HepG2 (cell line): ENCODE measurements around the gene RSBN1.
"Not testable (repeated sequence)": the region's sequence is repeated elsewhere in the genome, so short reads cannot be mapped to it uniquely, and the experiment has no call there.

Experiments
- BCL6 ChIP-seq: IDR thresholded peaks from 2 replicates; pipeline ENCODE4 v1.6.1; 2016; ENCODE audit warnings: missing genetic modification reagents, missing compliant biosample characterization
- ETV6 ChIP-seq: sonication (generic); formaldehyde crosslinking; conservative IDR thresholded peaks from 2 replicates; pipeline ENCODE4 v1.4.0; 2020; ENCODE audit warnings: missing genetic modification reagents
- EZH2 ChIP-seq: conservative IDR thresholded peaks from 2 replicates; pipeline ENCODE4 v1.6.1; 2012; ENCODE audit warnings: mild to moderate bottlenecking, low read depth, low read length, moderate library complexity
- HCFC1 ChIP-seq: fragments of 150-350 bp; IDR thresholded peaks from 2 replicates; pipeline ENCODE4 v1.6.1; 2014; ENCODE audit warnings: low read depth, low read length
- POLR2A ChIP-seq, 2 experiments: IDR thresholded peaks; 2 replicates each; pipeline ENCODE4 v1.6.1; 2011; ENCODE audit warnings: low read depth in 2 of 2, low read length in 2 of 2, mild to moderate bottlenecking in 1 of 2, moderate library complexity in 1 of 2; ENCODE audit not compliant: insufficient read depth in 1 of 2
- SMYD3 ChIP-seq: sonication (generic); formaldehyde crosslinking; IDR thresholded peaks from 2 replicates; pipeline ENCODE4 v1.8.1; 2023; ENCODE audit warnings: mild to moderate bottlenecking, missing genetic modification reagents
- TCF7L2 ChIP-seq: IDR thresholded peaks from 2 replicates; pipeline ENCODE4 v1.6.1; 2011; ENCODE audit warnings: mild to moderate bottlenecking, low read depth, low read length, moderate library complexity
- TOE1 ChIP-seq: sonication (generic); formaldehyde crosslinking; IDR thresholded peaks from 2 replicates; pipeline ENCODE4 v1.4.0; 2020; ENCODE audit warnings: mild to moderate bottlenecking, missing genetic modification reagents
- TF ChIP-seq, protein P1 (sequence below): sonication (generic); formaldehyde crosslinking; IDR thresholded peaks from 2 replicates; pipeline ENCODE4 v1.4.0; 2020; ENCODE audit warnings: mild to moderate bottlenecking, missing genetic modification reagents
- TF ChIP-seq, protein P2 (sequence below): IDR thresholded peaks from 2 replicates; pipeline ENCODE4 v1.6.1; 2012; ENCODE audit warnings: inconsistent platforms

DNA sequence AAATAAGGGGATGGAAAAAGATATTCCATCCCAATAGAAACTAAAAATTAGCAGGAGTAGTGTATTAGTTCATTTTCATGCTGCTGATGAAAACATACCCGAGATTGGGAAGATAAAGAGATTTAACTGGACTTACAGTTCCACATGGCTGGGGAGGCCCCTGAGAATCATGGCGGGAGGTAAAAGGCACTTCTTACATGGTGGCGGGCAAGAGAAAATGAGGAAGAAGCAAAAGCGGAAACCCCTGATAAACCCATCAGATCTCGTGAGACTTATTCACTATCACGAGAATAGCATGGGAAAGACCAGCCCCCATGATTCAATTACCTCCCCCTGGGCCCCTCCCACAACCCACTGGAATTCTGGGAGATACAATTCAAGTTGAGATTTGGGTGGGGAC, 94.8 kb downstream of the RSBN1 start:
- TF ChIP-seq EZH2; TCF7L2; POLR2A (IDR thresholded peaks at IDR 0.05; ENCODE audit: insufficient read depth in 1 of 2, low read depth in 2 of 2, low read length in 2 of 2); BCL6 (CRISPR knock-in tag); TOE1; ETV6 (CRISPR knock-in tag); SMYD3 (CRISPR knock-in tag); HCFC1: not testable (repeated sequence)
- TF ChIP-seq, protein P1, sequence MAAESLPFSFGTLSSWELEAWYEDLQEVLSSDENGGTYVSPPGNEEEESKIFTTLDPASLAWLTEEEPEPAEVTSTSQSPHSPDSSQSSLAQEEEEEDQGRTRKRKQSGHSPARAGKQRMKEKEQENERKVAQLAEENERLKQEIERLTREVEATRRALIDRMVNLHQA (CRISPR knock-in tag), result not testable (repeated sequence)
- TF ChIP-seq, protein P2, sequence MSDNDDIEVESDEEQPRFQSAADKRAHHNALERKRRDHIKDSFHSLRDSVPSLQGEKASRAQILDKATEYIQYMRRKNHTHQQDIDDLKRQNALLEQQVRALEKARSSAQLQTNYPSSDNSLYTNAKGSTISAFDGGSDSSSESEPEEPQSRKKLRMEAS, result not testable (repeated sequence)
